ENCODE data around the gene FUT8. TPM values are rescaled to one million over a fixed set of nuclear protein-coding genes. Genes with fewer than 3 reads are reported as not detected.

FUT8 gene
- total RNA-seq, 4 donors from 2014 or later: 6.5 to 11.3 (median 9.3) TPM

DNA sequence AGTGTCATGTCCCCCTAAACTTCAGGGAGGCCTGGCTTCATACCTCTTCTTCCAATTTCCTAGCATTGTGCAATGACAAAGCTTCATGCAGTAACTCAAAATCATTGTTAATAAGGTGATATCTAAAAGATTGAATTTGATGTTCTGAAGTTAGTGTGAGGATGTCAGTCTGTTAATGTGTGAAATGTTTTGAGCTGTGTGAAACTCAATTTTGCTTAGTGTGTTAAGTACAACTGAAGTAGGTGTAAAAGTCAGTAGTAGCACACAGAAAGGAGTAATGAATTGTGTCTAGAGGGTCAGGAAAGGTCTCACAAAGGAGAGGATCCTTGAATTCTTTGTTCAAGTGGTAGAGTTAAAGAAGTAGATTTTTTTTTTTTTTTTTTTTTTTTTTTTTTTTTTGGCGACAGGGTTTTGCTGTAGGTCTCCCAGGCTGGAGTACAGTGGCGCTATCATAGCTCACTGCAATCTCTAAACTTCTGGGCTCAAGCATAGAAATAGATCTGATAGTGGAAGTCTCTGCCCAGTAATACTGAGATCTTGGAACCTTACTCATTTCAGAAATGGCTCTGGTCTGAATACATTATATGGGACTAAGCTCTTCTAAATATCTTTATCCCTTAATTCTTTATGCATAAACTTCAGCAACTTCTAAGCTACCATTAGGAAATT, 63.9 kb downstream of the FUT8 start:
- Histone ChIP-seq H3K36me3 (no peaks in the 10 kb centered on the region), H3K4me3 (no peak overlapping the region), H3K27ac (no peak overlapping the region), H3K4me1 (no peaks in the 10 kb centered on the region), H3K9me3 (no peaks in the 10 kb centered on the region), H3K27me3 (no peaks in the 10 kb centered on the region)
- TF ChIP-seq CTCF (IDR thresholded peaks at IDR 0.05 in 4 of 5, conservative IDR thresholded peaks at IDR 0.05 in 1 of 5) (no peak), POLR2A (IDR thresholded peaks at IDR 0.05) (no peak)
- ATAC-seq (no peak), DNase-seq (no peak)
- in situ Hi-C loops (cut with MboI; ENCODE audit: low sequenced_read_pairs in 4 of 4) (no loop called here), intact Hi-C loops (cut with DNase I; ENCODE audit: low total_unique reads) (no loop called here)

- DNase-seq: no peak
- intact Hi-C loops (cut with DNase I; ENCODE audit: low total_unique reads): no loop called here
- ATAC-seq: no peak
- Histone ChIP-seq H3K4me1 (no peaks in the 10 kb centered on the region), H3K27me3 (no peaks in the 10 kb centered on the region), H3K27ac (no peak overlapping the region), H3K36me3 (no peaks in the 10 kb centered on the region), H3K4me3 (no peak overlapping the region), H3K9me3 (no peaks in the 10 kb centered on the region)
- in situ Hi-C loops (cut with MboI; ENCODE audit: low sequenced_read_pairs in 4 of 4): no loop called here
- TF ChIP-seq CTCF (IDR thresholded peaks at IDR 0.05 in 4 of 5, conservative IDR thresholded peaks at IDR 0.05 in 1 of 5) (no peak), POLR2A (IDR thresholded peaks at IDR 0.05) (no peak)
Measured at GRCh38 chr14:65476942-65477318, 64.4 kb downstream of the FUT8 start.

DNA sequence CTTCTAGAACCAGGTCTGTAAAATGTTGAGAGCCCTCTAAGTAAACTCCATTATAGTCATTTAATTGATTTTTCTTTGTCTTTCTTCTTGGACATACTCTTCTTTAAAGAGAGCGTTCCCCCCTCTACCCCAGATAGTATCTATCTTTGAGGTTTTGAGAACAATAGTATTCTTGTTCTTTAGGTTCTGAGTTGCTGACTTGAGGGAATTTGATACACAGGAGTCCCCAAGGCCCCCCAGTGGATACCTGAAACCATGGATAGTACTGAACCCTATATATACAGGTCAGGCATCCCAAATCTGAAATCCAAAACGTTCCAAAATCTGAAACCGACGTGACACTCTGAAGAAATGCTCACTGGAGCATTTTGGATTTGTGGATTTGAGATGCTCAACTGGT, 65.5 kb downstream of the FUT8 start:
- Histone ChIP-seq H3K36me3 (no peaks in the 10 kb centered on the region), H3K4me1 (peaks cover 4 to 8% of the 10 kb centered on the region in 2 donors), H3K9me3 (no peaks in the 10 kb centered on the region), H3K4me3 (no peak overlapping the region), H3K27me3 (no peaks in the 10 kb centered on the region), H3K27ac (no peak overlapping the region)
- intact Hi-C loops (cut with DNase I; ENCODE audit: low total_unique reads) (no loop called here), in situ Hi-C loops (cut with MboI; ENCODE audit: low sequenced_read_pairs in 4 of 4) (no loop called here)
- TF ChIP-seq POLR2A (IDR thresholded peaks at IDR 0.05): no peak
- no peak for TF ChIP-seq CTCF (IDR thresholded peaks at IDR 0.05 in 4 of 5, conservative IDR thresholded peaks at IDR 0.05 in 1 of 5)
- no peak for DNase-seq
- no peak for ATAC-seq

- Histone ChIP-seq H3K27ac (no peak overlapping the region), H3K27me3 (no peaks in the 10 kb centered on the region), H3K36me3 (no peaks in the 10 kb centered on the region), H3K4me1 (peaks cover 6 to 9% of the 10 kb centered on the region in 2 donors), H3K4me3 (no peak overlapping the region), H3K9me3 (no peaks in the 10 kb centered on the region)
- intact Hi-C loops (cut with DNase I; ENCODE audit: low total_unique reads): no loop called here
- in situ Hi-C loops (cut with MboI; ENCODE audit: low sequenced_read_pairs in 4 of 4): no loop called here
- ATAC-seq (no peak), DNase-seq (no peak)
- TF ChIP-seq POLR2A (IDR thresholded peaks at IDR 0.05) (no peak), CTCF (IDR thresholded peaks at IDR 0.05 in 4 of 5, conservative IDR thresholded peaks at IDR 0.05 in 1 of 5) (no peak)
Measured at GRCh38 chr14:65478596-65478995, 66.1 kb downstream of the FUT8 start.

GRCh38 chr14:65479386-65479785, 66.9 kb downstream of the FUT8 start:
- Histone ChIP-seq H3K9me3 (no peaks in the 10 kb centered on the region), H3K4me3 (no peak overlapping the region), H3K27ac (no peak overlapping the region), H3K36me3 (no peaks in the 10 kb centered on the region), H3K27me3 (no peaks in the 10 kb centered on the region), H3K4me1 (peaks cover 9% of the 10 kb centered on the region in 2 donors)
- in situ Hi-C loops (cut with MboI; ENCODE audit: low sequenced_read_pairs in 4 of 4) (no loop called here), intact Hi-C loops (cut with DNase I; ENCODE audit: low total_unique reads) (no loop called here)
- ATAC-seq: no peak
- no peak for DNase-seq
- no peak for TF ChIP-seq POLR2A (IDR thresholded peaks at IDR 0.05)
- TF ChIP-seq CTCF (IDR thresholded peaks at IDR 0.05 in 4 of 5, conservative IDR thresholded peaks at IDR 0.05 in 1 of 5): no peak

Data from gastrocnemius medialis (tissue), 4 donors.